K562 (cell line): Measurements from ENCODE around the gene TRERF1. TPM values are rescaled to one million over a fixed set of nuclear protein-coding genes. Genes with fewer than 3 reads are reported as not detected.
A peak's percentile ranks its signal among the peaks of the same experiment; 100 is the strongest.

Experiments
- KAT7 ChIP-seq: sonication (generic); formaldehyde crosslinking; IDR thresholded peaks from 2 replicates; pipeline ENCODE4 v1.8.0; 2022; ENCODE audit warnings: missing genetic modification reagents, mild to moderate bottlenecking, borderline replicate concordance
- LCOR ChIP-seq: sonication (generic); formaldehyde crosslinking; IDR thresholded peaks from 2 replicates; pipeline ENCODE4 v1.8.0; 2022; ENCODE audit warnings: mild to moderate bottlenecking, missing genetic modification reagents
- MXI1 ChIP-seq: IDR thresholded peaks from 2 replicates; pipeline ENCODE4 v1.6.1; 2011; ENCODE audit warnings: low read depth, mild to moderate bottlenecking, improper control_type of control experiment, low read length
- NCOA6 ChIP-seq: fragments of 450-650 bp; IDR thresholded peaks from 2 replicates; pipeline ENCODE4 v1.6.1; 2017; ENCODE audit warnings: mild to moderate bottlenecking
- NRF1 ChIP-seq, 2 experiments: fragments of 450-650 bp; IDR thresholded peaks in 1 of 2; conservative IDR thresholded peaks in 1 of 2; 2 replicates each; pipeline ENCODE4 v1.6.1; 2014; ENCODE audit warnings: mild to moderate bottlenecking in 2 of 2
- PHF8 ChIP-seq: fragments of 200-600 bp; sonication (generic); IDR thresholded peaks from 2 replicates; pipeline ENCODE4 v1.6.1; 2012; ENCODE audit warnings: mixed run types, mild to moderate bottlenecking, inconsistent platforms, low read length, moderate library complexity, borderline replicate concordance
- RFX7 ChIP-seq: fragments of 250-450 bp; sonication (Bioruptor Pico); IDR thresholded peaks from 2 replicates; pipeline ENCODE4 v1.5.1; 2021; ENCODE audit warnings: mild to moderate bottlenecking
- SREBF1 ChIP-seq: fragments of 150-350 bp; IDR thresholded peaks from 2 replicates; pipeline ENCODE4 v1.6.1; 2014; ENCODE audit warnings: antibody characterized with exemption, low read depth, low read length, borderline replicate concordance
- ZNF23 ChIP-seq: fragments of 250-450 bp; sonication (Bioruptor Pico); IDR thresholded peaks from 2 replicates; pipeline ENCODE4 v1.4.0; 2020; ENCODE audit warnings: mild to moderate bottlenecking
- ZNF384 ChIP-seq: IDR thresholded peaks from 2 replicates; pipeline ENCODE4 v1.6.1; 2012; ENCODE audit warnings: low read depth, low read length, improper control_type of control experiment
- polyA plus RNA-seq, 8 experiments: library from polyadenylated mRNA; depleted of rRNA in 4 of 8; stranded (reverse) in 5 of 8; unstranded in 3 of 8; fragments of >200 nt; fragmentation: Nextera tagmentation in 2 of 8; fragmentation: Illumina TruSeq in 1 of 8; extraction: Ambion mirVana in 2 of 8; extraction: Trizol in 1 of 8; gene quantifications; 2 replicates each; pipeline versions ENCODE4 v1.2.1 to v1.2.3, GENCODE V29; 2011 to 2014; ENCODE audit warnings: inconsistent platforms in 1 of 8, missing spikeins in 1 of 8
- total RNA-seq, 7 experiments: library from RNA; depleted of rRNA in 6 of 7; stranded (reverse); fragments of >200 nt in 6 of 7; fragmentation: Illumina TruSeq in 2 of 7; extraction: Trizol in 2 of 7; gene quantifications; 2 replicates each; pipeline versions ENCODE4 v1.2.1 to v1.2.3, GENCODE V29; 2011 to 2021; ENCODE audit warnings: low replicate concordance in 1 of 7
- TF ChIP-seq, protein P1 (sequence below), 2 experiments: fragments of 450-650 bp; IDR thresholded peaks; 2 replicates each; pipeline ENCODE4 v1.6.1; 2018; ENCODE audit warnings: mild to moderate bottlenecking in 2 of 2, low read depth in 1 of 2; ENCODE audit not compliant: partially characterized antibody in 2 of 2
- TF ChIP-seq, protein P2 (sequence below): fragments of 250-450 bp; sonication (Bioruptor Pico); IDR thresholded peaks from 2 replicates; pipeline ENCODE4 v1.8.0; 2021; ENCODE audit warnings: moderate library complexity, mild to moderate bottlenecking, inconsistent platforms
- TF ChIP-seq, protein P3 (sequence below): fragments of 250-450 bp; sonication (Bioruptor Pico); IDR thresholded peaks from 2 replicates; pipeline ENCODE4 v1.9.0; 2021; ENCODE audit warnings: mild to moderate bottlenecking
- TF ChIP-seq, protein P4 (sequence below): sonication (generic); formaldehyde crosslinking; IDR thresholded peaks from 2 replicates; pipeline ENCODE4 v1.8.1; 2023; ENCODE audit warnings: mild to moderate bottlenecking, missing genetic modification reagents
- TF ChIP-seq, protein P5 (sequence below): fragments of 200-800 bp; sonication (Bioruptor generic); IDR thresholded peaks from 2 replicates; pipeline ENCODE4 v1.6.1; 2017; ENCODE audit warnings: missing genetic modification characterization, missing compliant biosample characterization

Gene TRERF1
- total and polyA plus RNA-seq, 9 of the 15 experiments (the other 6 are each of a cell fraction or from before 2014, with no cell fraction given), result 0.04 to 0.20 (median 0.07) TPM; not detected in 3

DNA sequence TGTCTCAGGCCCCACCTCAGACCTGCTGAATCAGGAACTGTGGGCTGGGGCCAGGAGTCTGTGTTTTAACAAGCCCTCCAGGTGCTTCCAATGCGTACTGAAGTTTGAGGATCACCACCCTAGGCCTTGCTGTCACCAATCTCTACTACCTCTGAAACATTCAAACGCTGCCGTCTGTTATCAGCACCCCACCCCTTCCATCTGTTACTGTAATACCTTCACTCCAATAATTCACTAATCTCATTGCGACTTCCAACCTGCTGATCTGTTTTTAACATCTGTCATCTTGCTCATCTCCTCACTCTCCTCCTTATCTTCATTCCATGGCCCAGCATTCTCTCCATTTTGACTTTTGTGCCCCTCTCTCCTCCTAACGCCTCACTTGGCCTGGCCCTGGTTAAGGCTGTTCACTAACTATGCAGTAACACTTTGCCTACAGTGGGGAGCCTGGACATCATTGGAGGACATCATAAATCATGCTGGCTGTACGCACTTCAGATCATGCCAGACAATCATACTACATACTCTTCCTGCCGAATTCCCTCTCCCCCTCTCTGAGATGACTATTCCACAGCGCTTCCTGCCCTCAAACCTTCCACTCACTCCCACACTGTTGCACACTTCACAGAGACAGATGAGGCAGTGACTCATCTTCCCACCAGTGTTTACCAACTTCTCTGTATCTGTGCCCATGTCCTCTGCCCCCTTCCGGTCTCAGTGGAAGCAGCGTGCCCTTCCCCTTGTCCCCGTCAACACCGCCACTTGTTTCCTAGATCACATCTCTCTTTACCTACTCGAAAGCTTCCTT is 254.0 kb downstream of the TRERF1 start (continued):
- TF ChIP-seq, protein P1, sequence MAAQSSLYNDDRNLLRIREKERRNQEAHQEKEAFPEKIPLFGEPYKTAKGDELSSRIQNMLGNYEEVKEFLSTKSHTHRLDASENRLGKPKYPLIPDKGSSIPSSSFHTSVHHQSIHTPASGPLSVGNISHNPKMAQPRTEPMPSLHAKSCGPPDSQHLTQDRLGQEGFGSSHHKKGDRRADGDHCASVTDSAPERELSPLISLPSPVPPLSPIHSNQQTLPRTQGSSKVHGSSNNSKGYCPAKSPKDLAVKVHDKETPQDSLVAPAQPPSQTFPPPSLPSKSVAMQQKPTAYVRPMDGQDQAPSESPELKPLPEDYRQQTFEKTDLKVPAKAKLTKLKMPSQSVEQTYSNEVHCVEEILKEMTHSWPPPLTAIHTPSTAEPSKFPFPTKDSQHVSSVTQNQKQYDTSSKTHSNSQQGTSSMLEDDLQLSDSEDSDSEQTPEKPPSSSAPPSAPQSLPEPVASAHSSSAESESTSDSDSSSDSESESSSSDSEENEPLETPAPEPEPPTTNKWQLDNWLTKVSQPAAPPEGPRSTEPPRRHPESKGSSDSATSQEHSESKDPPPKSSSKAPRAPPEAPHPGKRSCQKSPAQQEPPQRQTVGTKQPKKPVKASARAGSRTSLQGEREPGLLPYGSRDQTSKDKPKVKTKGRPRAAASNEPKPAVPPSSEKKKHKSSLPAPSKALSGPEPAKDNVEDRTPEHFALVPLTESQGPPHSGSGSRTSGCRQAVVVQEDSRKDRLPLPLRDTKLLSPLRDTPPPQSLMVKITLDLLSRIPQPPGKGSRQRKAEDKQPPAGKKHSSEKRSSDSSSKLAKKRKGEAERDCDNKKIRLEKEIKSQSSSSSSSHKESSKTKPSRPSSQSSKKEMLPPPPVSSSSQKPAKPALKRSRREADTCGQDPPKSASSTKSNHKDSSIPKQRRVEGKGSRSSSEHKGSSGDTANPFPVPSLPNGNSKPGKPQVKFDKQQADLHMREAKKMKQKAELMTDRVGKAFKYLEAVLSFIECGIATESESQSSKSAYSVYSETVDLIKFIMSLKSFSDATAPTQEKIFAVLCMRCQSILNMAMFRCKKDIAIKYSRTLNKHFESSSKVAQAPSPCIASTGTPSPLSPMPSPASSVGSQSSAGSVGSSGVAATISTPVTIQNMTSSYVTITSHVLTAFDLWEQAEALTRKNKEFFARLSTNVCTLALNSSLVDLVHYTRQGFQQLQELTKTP (IDR thresholded peaks at IDR 0.05; ENCODE audit: low read depth in 1 of 2, partially characterized antibody in 2 of 2), result peak; percentile 50 to 91
- TF ChIP-seq PHF8, result no peak
- TF ChIP-seq RFX7, result no peak
- no peak for TF ChIP-seq SREBF1
- TF ChIP-seq, protein P2, sequence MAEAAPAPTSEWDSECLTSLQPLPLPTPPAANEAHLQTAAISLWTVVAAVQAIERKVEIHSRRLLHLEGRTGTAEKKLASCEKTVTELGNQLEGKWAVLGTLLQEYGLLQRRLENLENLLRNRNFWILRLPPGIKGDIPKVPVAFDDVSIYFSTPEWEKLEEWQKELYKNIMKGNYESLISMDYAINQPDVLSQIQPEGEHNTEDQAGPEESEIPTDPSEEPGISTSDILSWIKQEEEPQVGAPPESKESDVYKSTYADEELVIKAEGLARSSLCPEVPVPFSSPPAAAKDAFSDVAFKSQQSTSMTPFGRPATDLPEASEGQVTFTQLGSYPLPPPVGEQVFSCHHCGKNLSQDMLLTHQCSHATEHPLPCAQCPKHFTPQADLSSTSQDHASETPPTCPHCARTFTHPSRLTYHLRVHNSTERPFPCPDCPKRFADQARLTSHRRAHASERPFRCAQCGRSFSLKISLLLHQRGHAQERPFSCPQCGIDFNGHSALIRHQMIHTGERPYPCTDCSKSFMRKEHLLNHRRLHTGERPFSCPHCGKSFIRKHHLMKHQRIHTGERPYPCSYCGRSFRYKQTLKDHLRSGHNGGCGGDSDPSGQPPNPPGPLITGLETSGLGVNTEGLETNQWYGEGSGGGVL (CRISPR knock-in tag), result no peak
- TF ChIP-seq KAT7 (CRISPR knock-in tag), result no peak; the same call in 1 of the 2 replicates
- TF ChIP-seq, protein P3, sequence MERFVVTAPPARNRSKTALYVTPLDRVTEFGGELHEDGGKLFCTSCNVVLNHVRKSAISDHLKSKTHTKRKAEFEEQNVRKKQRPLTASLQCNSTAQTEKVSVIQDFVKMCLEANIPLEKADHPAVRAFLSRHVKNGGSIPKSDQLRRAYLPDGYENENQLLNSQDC (CRISPR knock-in tag), result no peak
- peak; percentile 34; the same call in 1 of the 2 replicates for TF ChIP-seq NCOA6
- peak in 1 of 2 experiments; percentile 33; a peak in 1 of 4 replicates for TF ChIP-seq NRF1 (conservative IDR thresholded peaks at IDR 0.05 in 1 of 2, IDR thresholded peaks at IDR 0.05 in 1 of 2)
- peak; percentile 50; the same call in 1 of the 2 replicates for TF ChIP-seq MXI1
- no peak for TF ChIP-seq ZNF23
- TF ChIP-seq, protein P4, sequence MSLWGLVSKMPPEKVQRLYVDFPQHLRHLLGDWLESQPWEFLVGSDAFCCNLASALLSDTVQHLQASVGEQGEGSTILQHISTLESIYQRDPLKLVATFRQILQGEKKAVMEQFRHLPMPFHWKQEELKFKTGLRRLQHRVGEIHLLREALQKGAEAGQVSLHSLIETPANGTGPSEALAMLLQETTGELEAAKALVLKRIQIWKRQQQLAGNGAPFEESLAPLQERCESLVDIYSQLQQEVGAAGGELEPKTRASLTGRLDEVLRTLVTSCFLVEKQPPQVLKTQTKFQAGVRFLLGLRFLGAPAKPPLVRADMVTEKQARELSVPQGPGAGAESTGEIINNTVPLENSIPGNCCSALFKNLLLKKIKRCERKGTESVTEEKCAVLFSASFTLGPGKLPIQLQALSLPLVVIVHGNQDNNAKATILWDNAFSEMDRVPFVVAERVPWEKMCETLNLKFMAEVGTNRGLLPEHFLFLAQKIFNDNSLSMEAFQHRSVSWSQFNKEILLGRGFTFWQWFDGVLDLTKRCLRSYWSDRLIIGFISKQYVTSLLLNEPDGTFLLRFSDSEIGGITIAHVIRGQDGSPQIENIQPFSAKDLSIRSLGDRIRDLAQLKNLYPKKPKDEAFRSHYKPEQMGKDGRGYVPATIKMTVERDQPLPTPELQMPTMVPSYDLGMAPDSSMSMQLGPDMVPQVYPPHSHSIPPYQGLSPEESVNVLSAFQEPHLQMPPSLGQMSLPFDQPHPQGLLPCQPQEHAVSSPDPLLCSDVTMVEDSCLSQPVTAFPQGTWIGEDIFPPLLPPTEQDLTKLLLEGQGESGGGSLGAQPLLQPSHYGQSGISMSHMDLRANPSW (CRISPR knock-in tag), result no peak
- TF ChIP-seq LCOR, result peak; percentile 94
- TF ChIP-seq ZNF384, result 0 out of 2 replicates have a peak, but pooled peaks have one; percentile 18
- TF ChIP-seq, protein P5, sequence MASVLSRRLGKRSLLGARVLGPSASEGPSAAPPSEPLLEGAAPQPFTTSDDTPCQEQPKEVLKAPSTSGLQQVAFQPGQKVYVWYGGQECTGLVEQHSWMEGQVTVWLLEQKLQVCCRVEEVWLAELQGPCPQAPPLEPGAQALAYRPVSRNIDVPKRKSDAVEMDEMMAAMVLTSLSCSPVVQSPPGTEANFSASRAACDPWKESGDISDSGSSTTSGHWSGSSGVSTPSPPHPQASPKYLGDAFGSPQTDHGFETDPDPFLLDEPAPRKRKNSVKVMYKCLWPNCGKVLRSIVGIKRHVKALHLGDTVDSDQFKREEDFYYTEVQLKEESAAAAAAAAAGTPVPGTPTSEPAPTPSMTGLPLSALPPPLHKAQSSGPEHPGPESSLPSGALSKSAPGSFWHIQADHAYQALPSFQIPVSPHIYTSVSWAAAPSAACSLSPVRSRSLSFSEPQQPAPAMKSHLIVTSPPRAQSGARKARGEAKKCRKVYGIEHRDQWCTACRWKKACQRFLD (CRISPR knock-in tag), result peak; percentile 91
